ENCODE results near the gene ADAMTSL3. TPM values are rescaled to one million over a fixed set of nuclear protein-coding genes. Genes with fewer than 3 reads are reported as not detected.

Gene ADAMTSL3
- total RNA-seq, 1 donor from 2014 or later = 2.4 TPM

DNA sequence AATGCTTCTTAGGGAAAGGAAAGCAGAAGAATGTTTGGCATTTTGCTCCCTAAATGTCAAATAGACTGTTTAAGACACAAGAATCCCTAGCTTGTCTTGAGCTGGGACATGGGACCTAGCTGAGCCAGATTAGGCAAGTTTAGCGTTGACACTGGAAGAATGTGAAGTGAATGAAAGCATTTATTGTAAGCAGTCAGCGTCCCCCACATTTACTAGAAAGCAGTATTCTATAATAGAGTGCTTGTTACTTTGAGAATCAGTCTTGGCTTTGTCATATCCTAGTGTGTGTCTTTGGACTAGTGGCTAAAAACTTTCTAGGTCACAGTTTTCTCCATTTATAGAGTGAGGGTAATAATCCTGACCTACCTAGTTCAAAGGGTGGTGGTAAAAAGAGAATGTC is 161.6 kb downstream of the ADAMTSL3 start:
- no peaks in the 10 kb centered on the region for H3K79me2 ChIP-seq (ENCODE audit: insufficient read depth, low read length)
- H3K36me3 Mint-ChIP-seq (ENCODE audit: low read depth, unreplicated experiment) = no peaks in the 10 kb centered on the region

DNA sequence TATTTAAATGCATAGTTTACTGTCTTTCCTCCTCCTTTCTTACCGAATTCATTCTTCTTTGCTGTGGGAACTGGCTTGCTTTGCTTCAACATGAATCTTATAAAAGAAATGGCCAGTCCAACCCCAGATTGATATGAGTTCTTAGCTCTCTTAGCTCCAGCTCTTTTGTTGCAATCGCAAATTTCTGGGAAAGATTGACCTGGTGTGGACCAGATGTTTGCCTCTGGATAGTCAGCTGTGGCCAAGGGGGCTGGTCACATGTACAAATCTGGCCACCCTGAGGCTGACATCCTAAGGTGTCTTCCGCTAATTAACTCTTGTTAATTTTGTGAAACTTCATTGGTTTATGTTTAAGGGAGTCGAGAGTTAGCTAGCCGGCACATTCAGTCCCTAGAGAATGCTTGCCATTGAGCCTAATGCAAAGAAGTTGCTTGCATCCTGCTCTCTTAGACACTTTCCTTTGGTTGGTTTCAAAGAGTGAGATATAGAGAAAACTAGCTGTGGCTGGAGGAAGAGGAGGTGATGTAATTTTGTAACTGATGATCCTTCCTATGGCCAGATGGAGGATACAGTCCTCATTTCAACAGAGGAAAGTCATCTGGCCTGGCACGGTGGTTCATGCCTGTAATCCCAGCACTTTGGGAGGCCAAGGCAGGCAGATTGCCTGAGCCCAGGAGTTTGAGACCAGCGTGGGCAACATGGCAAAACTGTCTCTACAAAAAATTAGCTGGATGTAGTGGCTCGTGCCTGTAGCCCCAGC is 162.4 kb downstream of the ADAMTSL3 start:
- no peaks in the 10 kb centered on the region for H3K27me3 Mint-ChIP-seq (ENCODE audit: low read depth, unreplicated experiment)
- H3K4me3 ChIP-seq (ENCODE audit: insufficient read depth, low read depth, low read length) = no peak overlapping the region
- peaks cover 8% of the 10 kb centered on the region for H3K4me1 Mint-ChIP-seq (ENCODE audit: low read depth, unreplicated experiment)
- no peaks in the 10 kb centered on the region for H3K36me3 ChIP-seq (ENCODE audit: insufficient read depth, low read length)
- H2AFZ ChIP-seq (ENCODE audit: low read depth, low read length) = no peak overlapping the region
- no peak overlapping the region for H3K27ac Mint-ChIP-seq (ENCODE audit: unreplicated experiment)
- DNase-seq (ENCODE audit: low read depth) (no peak), FAIRE-seq (no peak)
- no peak overlapping the region for H3K9ac ChIP-seq (ENCODE audit: low read length)
- H4K20me1 ChIP-seq (ENCODE audit: insufficient read depth, low read length) = no peaks in the 10 kb centered on the region
- H3K4me3 Mint-ChIP-seq (ENCODE audit: unreplicated experiment) = no peak overlapping the region
- H3K4me2 ChIP-seq (ENCODE audit: low read length) = no peak overlapping the region
- TF ChIP-seq CTCF (IDR thresholded peaks at IDR 0.05; ENCODE audit: insufficient read depth, low read depth, low read length) (no peak), EZH2 (IDR thresholded peaks at IDR 0.05; ENCODE audit: insufficient read depth, low read length) (no peak)
- H3K9me3 Mint-ChIP-seq (ENCODE audit: unreplicated experiment) = no peaks in the 10 kb centered on the region
- no peaks in the 10 kb centered on the region for H3K27me3 ChIP-seq (ENCODE audit: insufficient read depth, low read length)
- no peaks in the 10 kb centered on the region for H3K79me2 ChIP-seq (ENCODE audit: insufficient read depth, low read length)
- H3K36me3 Mint-ChIP-seq (ENCODE audit: low read depth, unreplicated experiment) = peaks cover 2% of the 10 kb centered on the region
- H3K4me1 ChIP-seq (ENCODE audit: insufficient read depth, low read length) = no peaks in the 10 kb centered on the region
- H3K9me3 ChIP-seq (ENCODE audit: insufficient read depth, low read depth, low read length) = no peaks in the 10 kb centered on the region
- no peak overlapping the region for H3K27ac ChIP-seq (ENCODE audit: low read depth, low read length)

More for the DNA sequence above, 161.6 kb downstream of the ADAMTSL3 start:
- Mint-ChIP-seq H3K27ac (ENCODE audit: unreplicated experiment) (no peak overlapping the region), H3K4me1 (ENCODE audit: low read depth, unreplicated experiment) (peaks cover 8% of the 10 kb centered on the region), H3K9me3 (ENCODE audit: unreplicated experiment) (no peaks in the 10 kb centered on the region), H3K27me3 (ENCODE audit: low read depth, unreplicated experiment) (no peaks in the 10 kb centered on the region), H3K4me3 (ENCODE audit: unreplicated experiment) (no peak overlapping the region)
- Histone ChIP-seq H3K9me3 (ENCODE audit: insufficient read depth, low read depth, low read length) (no peaks in the 10 kb centered on the region), H3K4me2 (ENCODE audit: low read length) (no peak overlapping the region), H3K4me1 (ENCODE audit: insufficient read depth, low read length) (no peaks in the 10 kb centered on the region), H2AFZ (ENCODE audit: low read depth, low read length) (no peak overlapping the region), H3K27ac (ENCODE audit: low read depth, low read length) (no peak overlapping the region), H3K27me3 (ENCODE audit: insufficient read depth, low read length) (no peaks in the 10 kb centered on the region), H3K9ac (ENCODE audit: low read length) (no peak overlapping the region), H3K4me3 (ENCODE audit: insufficient read depth, low read depth, low read length) (no peak overlapping the region), H3K36me3 (ENCODE audit: insufficient read depth, low read length) (no peaks in the 10 kb centered on the region), H4K20me1 (ENCODE audit: insufficient read depth, low read length) (no peaks in the 10 kb centered on the region)
- TF ChIP-seq EZH2 (IDR thresholded peaks at IDR 0.05; ENCODE audit: insufficient read depth, low read length) (no peak), CTCF (IDR thresholded peaks at IDR 0.05; ENCODE audit: insufficient read depth, low read depth, low read length) (no peak)
- no peak for FAIRE-seq
- DNase-seq (ENCODE audit: low read depth) = no peak

GRCh38 chr15:83818591-83818990 is 164.7 kb downstream of the ADAMTSL3 start:
- no peak overlapping the region for H3K27ac ChIP-seq (ENCODE audit: low read depth, low read length)
- H3K4me3 Mint-ChIP-seq (ENCODE audit: unreplicated experiment) = no peak overlapping the region
- H3K4me1 Mint-ChIP-seq (ENCODE audit: low read depth, unreplicated experiment) = peaks cover 8% of the 10 kb centered on the region
- H3K36me3 Mint-ChIP-seq (ENCODE audit: low read depth, unreplicated experiment) = peaks cover 6% of the 10 kb centered on the region
- H2AFZ ChIP-seq (ENCODE audit: low read depth, low read length) = no peak overlapping the region
- H3K9me3 ChIP-seq (ENCODE audit: insufficient read depth, low read depth, low read length) = no peaks in the 10 kb centered on the region
- no peaks in the 10 kb centered on the region for H3K4me1 ChIP-seq (ENCODE audit: insufficient read depth, low read length)
- H3K36me3 ChIP-seq (ENCODE audit: insufficient read depth, low read length) = no peaks in the 10 kb centered on the region
- DNase-seq (ENCODE audit: low read depth) (no peak), FAIRE-seq (no peak)
- H3K9ac ChIP-seq (ENCODE audit: low read length) = no peak overlapping the region
- H3K27ac Mint-ChIP-seq (ENCODE audit: unreplicated experiment) = no peak overlapping the region
- H4K20me1 ChIP-seq (ENCODE audit: insufficient read depth, low read length) = no peaks in the 10 kb centered on the region
- no peak for TF ChIP-seq CTCF (IDR thresholded peaks at IDR 0.05; ENCODE audit: insufficient read depth, low read depth, low read length)
- no peak for TF ChIP-seq EZH2 (IDR thresholded peaks at IDR 0.05; ENCODE audit: insufficient read depth, low read length)
- peaks cover 5% of the 10 kb centered on the region for H3K9me3 Mint-ChIP-seq (ENCODE audit: unreplicated experiment)
- no peaks in the 10 kb centered on the region for H3K79me2 ChIP-seq (ENCODE audit: insufficient read depth, low read length)
- H3K4me2 ChIP-seq (ENCODE audit: low read length) = no peak overlapping the region
- no peaks in the 10 kb centered on the region for H3K27me3 Mint-ChIP-seq (ENCODE audit: low read depth, unreplicated experiment)
- H3K4me3 ChIP-seq (ENCODE audit: insufficient read depth, low read depth, low read length) = no peak overlapping the region
- no peaks in the 10 kb centered on the region for H3K27me3 ChIP-seq (ENCODE audit: insufficient read depth, low read length)

All from astrocyte (in vitro differentiated cells and primary cell).